Loucy (cell line): ENCODE data around the gene ARGLU1.

Experiments
- H2AFZ ChIP-seq: fragments of 200-600 bp; sonication (generic); 2 replicates; pipeline ENCODE4 v1.6.0; 2016; ENCODE audit warnings: antibody characterized with exemption, mild to moderate bottlenecking, low read length, moderate library complexity
- H3F3A ChIP-seq: fragments of 200-600 bp; 2 replicates; pipeline ENCODE4 v1.6.0; 2016; ENCODE audit warnings: antibody characterized with exemption, low read depth, mild to moderate bottlenecking
- H3K27me3 ChIP-seq: fragments of 200-600 bp; sonication (generic); 2 replicates; pipeline ENCODE4 v1.6.1; 2014; ENCODE audit warnings: low read length, mild to moderate bottlenecking; ENCODE audit not compliant: insufficient read depth, poor library complexity, severe bottlenecking
- H3K36me3 ChIP-seq: fragments of 200-600 bp; sonication (generic); 2 replicates; pipeline ENCODE4 v1.6.1; 2016; ENCODE audit warnings: low read length; ENCODE audit not compliant: insufficient read depth
- H3K4me1 ChIP-seq: fragments of 200-600 bp; sonication (generic); 2 replicates; pipeline ENCODE4 v1.5.1; 2014; ENCODE audit warnings: low read length, mild to moderate bottlenecking; ENCODE audit not compliant: insufficient read depth, poor library complexity, severe bottlenecking
- H3K4me2 ChIP-seq: fragments of 200-600 bp; sonication (generic); 2 replicates; pipeline ENCODE4 v1.6.0; 2014; ENCODE audit warnings: antibody characterized with exemption, low read length, low read depth, mild to moderate bottlenecking; ENCODE audit not compliant: poor library complexity, severe bottlenecking
- H3K4me3 ChIP-seq: fragments of 200-600 bp; sonication (generic); 2 replicates; pipeline ENCODE4 v1.5.1; 2014; ENCODE audit warnings: low read length, mild to moderate bottlenecking, mixed read lengths; ENCODE audit not compliant: poor library complexity, severe bottlenecking
- H3K79me2 ChIP-seq: fragments of 200-600 bp; sonication (generic); 2 replicates; pipeline ENCODE4 v1.6.1; 2014; ENCODE audit warnings: low read length; ENCODE audit not compliant: insufficient read depth
- H3K9ac ChIP-seq: fragments of 200-600 bp; sonication (generic); 2 replicates; pipeline ENCODE4 v1.6.0; 2014; ENCODE audit warnings: mild to moderate bottlenecking, low read depth, low read length, moderate library complexity; ENCODE audit not compliant: poor library complexity, severe bottlenecking
- H3K9me2 ChIP-seq: fragments of 200-600 bp; sonication (generic); replicated peaks from 2 replicates; pipeline ENCODE4 v1.6.1; 2016; ENCODE audit warnings: low read depth, low read length, mixed read lengths
- H3K9me3 ChIP-seq: fragments of 200-600 bp; sonication (generic); 2 replicates; pipeline ENCODE4 v1.6.1; 2014; ENCODE audit warnings: mild to moderate bottlenecking, antibody characterized with exemption, low read length, low read depth; ENCODE audit not compliant: insufficient read depth
- H4K20me1 ChIP-seq: fragments of 200-600 bp; sonication (generic); 2 replicates; pipeline ENCODE4 v1.6.0; 2014; ENCODE audit warnings: antibody characterized with exemption, low read length, mild to moderate bottlenecking; ENCODE audit not compliant: insufficient read depth, poor library complexity, severe bottlenecking
- EZH2phosphoT487 ChIP-seq: fragments of 200-600 bp; IDR thresholded peaks from 2 replicates; pipeline ENCODE4 v1.6.1; 2018; ENCODE audit warnings: antibody characterized with exemption, mild to moderate bottlenecking, moderate library complexity, borderline replicate concordance
- TF ChIP-seq, protein P1 (sequence below): fragments of 200-600 bp; sonication (generic); conservative IDR thresholded peaks from 2 replicates; pipeline ENCODE4 v1.5.1; 2014; ENCODE audit warnings: mild to moderate bottlenecking, antibody characterized with exemption, low read length

ARGLU1 gene

DNA sequence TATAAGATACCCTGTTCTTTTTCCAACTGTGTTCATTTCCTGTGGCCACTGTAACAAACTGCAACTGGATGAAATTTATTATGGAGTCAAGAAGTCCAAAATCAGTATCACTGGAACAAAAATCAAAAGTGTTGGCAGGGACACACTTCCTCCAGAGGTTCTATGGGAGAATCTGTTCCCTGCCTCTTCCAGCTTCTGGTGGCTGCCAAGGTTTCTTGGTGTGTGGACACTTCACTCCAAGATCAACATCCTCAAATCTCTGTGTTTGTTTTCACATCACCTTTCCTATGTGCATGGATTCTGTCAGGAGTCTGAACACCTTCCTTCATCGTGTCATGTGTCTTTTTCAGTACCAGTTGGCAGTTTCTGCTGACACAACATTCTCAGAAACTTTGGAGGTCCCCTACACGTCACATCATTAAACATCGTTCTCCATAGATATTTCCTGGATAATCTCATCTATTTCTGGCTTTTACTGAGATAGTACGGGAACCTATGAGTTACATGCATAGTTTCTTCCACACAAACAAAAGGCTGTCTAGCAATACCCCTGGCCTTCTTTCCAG lies 17.3 kb downstream of the ARGLU1 start:
- no peak overlapping the region for H3K4me2 ChIP-seq
- H3K27me3 ChIP-seq, result no peaks in the 10 kb centered on the region
- H2AFZ ChIP-seq, result no peak overlapping the region
- H3K9me3 ChIP-seq, result no peaks in the 10 kb centered on the region
- H3K79me2 ChIP-seq, result peaks cover 96% of the 10 kb centered on the region
- H3K4me3 ChIP-seq, result no peak overlapping the region
- no peaks in the 10 kb centered on the region for H3F3A ChIP-seq
- H3K9ac ChIP-seq, result no peak overlapping the region
- TF ChIP-seq EZH2phosphoT487, result no peak
- TF ChIP-seq, protein P1, sequence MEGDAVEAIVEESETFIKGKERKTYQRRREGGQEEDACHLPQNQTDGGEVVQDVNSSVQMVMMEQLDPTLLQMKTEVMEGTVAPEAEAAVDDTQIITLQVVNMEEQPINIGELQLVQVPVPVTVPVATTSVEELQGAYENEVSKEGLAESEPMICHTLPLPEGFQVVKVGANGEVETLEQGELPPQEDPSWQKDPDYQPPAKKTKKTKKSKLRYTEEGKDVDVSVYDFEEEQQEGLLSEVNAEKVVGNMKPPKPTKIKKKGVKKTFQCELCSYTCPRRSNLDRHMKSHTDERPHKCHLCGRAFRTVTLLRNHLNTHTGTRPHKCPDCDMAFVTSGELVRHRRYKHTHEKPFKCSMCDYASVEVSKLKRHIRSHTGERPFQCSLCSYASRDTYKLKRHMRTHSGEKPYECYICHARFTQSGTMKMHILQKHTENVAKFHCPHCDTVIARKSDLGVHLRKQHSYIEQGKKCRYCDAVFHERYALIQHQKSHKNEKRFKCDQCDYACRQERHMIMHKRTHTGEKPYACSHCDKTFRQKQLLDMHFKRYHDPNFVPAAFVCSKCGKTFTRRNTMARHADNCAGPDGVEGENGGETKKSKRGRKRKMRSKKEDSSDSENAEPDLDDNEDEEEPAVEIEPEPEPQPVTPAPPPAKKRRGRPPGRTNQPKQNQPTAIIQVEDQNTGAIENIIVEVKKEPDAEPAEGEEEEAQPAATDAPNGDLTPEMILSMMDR, result no peak
- peaks cover 96% of the 10 kb centered on the region for H3K36me3 ChIP-seq
- H4K20me1 ChIP-seq, result peaks cover 98% of the 10 kb centered on the region
- no peaks in the 10 kb centered on the region for H3K4me1 ChIP-seq
- H3K9me2 ChIP-seq, result no peaks in the 10 kb centered on the region

DNA sequence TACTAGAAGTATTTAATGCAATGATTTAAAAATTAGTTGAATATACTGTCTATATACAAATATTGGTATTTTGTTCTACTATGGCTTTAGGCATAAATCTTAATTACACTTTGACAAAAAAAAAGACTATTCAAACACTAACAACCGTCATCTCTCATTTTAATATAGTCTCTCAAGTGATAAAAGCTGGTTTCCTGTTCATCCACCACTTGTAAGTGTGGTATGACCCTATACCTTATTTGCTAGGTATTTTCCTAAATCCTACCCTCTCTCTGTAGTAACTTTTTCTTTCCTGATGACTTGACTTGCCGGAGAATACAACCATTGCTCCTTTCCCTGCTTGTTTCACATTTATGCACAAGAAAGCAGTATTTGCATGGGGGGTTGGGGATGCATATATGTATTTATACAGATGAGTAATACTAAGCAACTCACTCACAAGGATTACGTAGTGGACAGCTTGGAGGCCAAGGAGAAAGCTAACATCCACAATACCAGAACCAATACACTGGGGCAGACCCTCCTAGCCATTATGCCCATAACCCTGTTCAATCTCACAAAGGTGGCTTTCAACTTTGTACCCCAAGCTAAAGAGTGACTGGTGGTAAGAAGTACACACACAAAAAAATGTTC lies 19.8 kb downstream of the ARGLU1 start:
- no peak overlapping the region for H3K4me3 ChIP-seq

DNA sequence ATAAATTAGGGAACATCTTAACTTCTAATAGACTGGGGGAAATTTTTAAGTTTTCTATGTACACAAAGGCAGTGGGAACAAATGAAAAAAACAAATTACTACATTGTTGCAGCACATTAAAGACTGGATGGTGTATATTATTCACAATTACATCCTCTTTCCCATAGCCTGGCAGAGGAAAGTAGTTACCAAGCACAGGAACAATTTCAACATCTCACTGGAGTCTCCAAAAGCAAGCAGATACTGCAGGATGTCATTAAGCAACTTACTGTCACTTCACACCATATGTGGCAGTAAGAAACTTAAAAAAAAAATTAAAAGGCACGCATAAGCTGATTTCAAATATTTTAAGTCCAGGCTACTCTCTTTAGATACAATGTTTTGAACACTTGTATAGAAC lies 26.1 kb downstream of the ARGLU1 start:
- H3K9ac ChIP-seq, result no peak overlapping the region
- TF ChIP-seq, protein P1, result no peak
- TF ChIP-seq EZH2phosphoT487, result no peak
- H3K79me2 ChIP-seq, result peaks cover 25% of the 10 kb centered on the region
- H3F3A ChIP-seq, result no peaks in the 10 kb centered on the region
- H3K4me1 ChIP-seq, result no peaks in the 10 kb centered on the region
- no peak overlapping the region for H3K4me3 ChIP-seq
- H3K9me2 ChIP-seq, result no peaks in the 10 kb centered on the region
- H3K9me3 ChIP-seq, result no peaks in the 10 kb centered on the region
- H3K27me3 ChIP-seq, result no peaks in the 10 kb centered on the region
- peaks cover 35% of the 10 kb centered on the region for H4K20me1 ChIP-seq
- no peak overlapping the region for H2AFZ ChIP-seq
- H3K4me2 ChIP-seq, result no peak overlapping the region
- peaks cover 64% of the 10 kb centered on the region for H3K36me3 ChIP-seq

More for the DNA sequence above, 19.8 kb downstream of the ARGLU1 start:
- Histone ChIP-seq H2AFZ (no peak overlapping the region), H3K79me2 (peaks cover 84% of the 10 kb centered on the region), H3K4me2 (no peak overlapping the region), H3K27me3 (no peaks in the 10 kb centered on the region), H3K9me3 (no peaks in the 10 kb centered on the region), H3K4me1 (no peaks in the 10 kb centered on the region), H3K9ac (no peak overlapping the region), H3K9me2 (no peaks in the 10 kb centered on the region), H3K36me3 (peaks cover 95% of the 10 kb centered on the region), H4K20me1 (peaks cover 93% of the 10 kb centered on the region), H3F3A (no peaks in the 10 kb centered on the region)
- no peak for TF ChIP-seq EZH2phosphoT487
- TF ChIP-seq, protein P1, result no peak
